ENCODE data around the gene MGST1.
A peak's percentile ranks its signal among the peaks of the same experiment; 100 is the strongest.

The MGST1 gene

DNA sequence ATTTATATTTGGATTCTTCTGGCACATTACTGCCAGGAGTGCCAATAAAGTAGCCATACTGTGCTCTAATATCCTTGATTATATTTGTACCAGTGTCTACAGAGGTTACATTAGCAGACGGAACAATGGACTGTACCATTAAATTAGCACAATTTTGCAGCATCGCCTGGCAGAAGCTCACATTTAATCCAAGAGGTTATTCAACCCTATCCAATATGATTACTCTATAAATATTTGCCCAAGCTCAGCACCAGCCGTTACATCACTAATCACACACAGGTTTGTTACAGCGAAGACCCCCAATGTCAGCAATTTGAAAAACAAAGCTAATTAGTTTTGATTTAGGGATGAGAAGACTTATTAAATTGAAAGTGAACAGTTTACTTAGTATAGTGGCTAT lies 16.9 kb upstream of the MGST1 start:
- TF ChIP-seq, protein P1, sequence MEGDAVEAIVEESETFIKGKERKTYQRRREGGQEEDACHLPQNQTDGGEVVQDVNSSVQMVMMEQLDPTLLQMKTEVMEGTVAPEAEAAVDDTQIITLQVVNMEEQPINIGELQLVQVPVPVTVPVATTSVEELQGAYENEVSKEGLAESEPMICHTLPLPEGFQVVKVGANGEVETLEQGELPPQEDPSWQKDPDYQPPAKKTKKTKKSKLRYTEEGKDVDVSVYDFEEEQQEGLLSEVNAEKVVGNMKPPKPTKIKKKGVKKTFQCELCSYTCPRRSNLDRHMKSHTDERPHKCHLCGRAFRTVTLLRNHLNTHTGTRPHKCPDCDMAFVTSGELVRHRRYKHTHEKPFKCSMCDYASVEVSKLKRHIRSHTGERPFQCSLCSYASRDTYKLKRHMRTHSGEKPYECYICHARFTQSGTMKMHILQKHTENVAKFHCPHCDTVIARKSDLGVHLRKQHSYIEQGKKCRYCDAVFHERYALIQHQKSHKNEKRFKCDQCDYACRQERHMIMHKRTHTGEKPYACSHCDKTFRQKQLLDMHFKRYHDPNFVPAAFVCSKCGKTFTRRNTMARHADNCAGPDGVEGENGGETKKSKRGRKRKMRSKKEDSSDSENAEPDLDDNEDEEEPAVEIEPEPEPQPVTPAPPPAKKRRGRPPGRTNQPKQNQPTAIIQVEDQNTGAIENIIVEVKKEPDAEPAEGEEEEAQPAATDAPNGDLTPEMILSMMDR (IDR thresholded peaks at IDR 0.05): no peak
- TF ChIP-seq ZFX (IDR thresholded peaks at IDR 0.05; ENCODE audit: borderline replicate concordance): no peak
- H3K27ac ChIP-seq: peak overlapping the region; percentile 58

DNA sequence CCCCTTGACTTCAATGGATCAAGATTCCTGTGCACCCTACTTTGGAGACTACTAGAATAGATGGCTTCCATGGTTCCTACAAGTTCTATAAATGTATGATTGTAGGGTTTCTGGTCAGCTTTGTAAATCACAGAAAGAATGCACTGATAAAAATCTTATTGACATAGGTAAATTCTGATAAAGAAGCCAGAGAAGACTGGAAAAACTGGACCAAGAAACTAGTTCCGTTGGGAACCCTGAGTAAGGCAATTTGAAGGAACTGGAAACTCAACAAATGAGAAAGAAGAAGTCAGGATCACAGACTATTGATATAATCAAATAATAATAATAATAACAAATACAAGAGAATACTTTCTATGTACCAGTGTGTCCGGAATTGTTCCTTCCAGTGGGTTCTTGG lies 15.4 kb upstream of the MGST1 start:
- no peak for TF ChIP-seq ZFX (IDR thresholded peaks at IDR 0.05; ENCODE audit: borderline replicate concordance)
- TF ChIP-seq, protein P1 (IDR thresholded peaks at IDR 0.05): no peak
- H3K27ac ChIP-seq: peak overlapping the region; percentile 58

DNA sequence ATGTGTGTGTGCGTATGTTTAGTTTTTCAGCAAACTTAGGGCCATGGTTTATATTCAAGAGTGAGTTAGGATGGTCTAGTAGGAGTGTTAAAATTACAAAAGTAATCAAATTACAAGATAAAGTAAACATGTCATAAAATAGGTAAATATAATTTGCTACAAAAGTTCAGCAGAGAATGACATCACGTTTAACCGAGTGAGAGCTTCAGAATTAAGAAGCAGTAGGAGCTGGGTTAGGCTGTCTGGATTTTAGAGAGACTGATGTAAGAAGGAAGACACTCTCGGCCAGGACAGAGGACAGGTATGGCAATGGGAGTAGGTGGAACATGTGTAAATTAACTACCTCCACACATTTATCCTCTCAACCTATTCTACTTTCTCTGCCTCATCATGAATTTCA lies 11.6 kb upstream of the MGST1 start:
- peak overlapping the region; percentile 38 for H3K27ac ChIP-seq
- TF ChIP-seq, protein P1 (IDR thresholded peaks at IDR 0.05): no peak
- TF ChIP-seq ZFX (IDR thresholded peaks at IDR 0.05; ENCODE audit: borderline replicate concordance): no peak

DNA sequence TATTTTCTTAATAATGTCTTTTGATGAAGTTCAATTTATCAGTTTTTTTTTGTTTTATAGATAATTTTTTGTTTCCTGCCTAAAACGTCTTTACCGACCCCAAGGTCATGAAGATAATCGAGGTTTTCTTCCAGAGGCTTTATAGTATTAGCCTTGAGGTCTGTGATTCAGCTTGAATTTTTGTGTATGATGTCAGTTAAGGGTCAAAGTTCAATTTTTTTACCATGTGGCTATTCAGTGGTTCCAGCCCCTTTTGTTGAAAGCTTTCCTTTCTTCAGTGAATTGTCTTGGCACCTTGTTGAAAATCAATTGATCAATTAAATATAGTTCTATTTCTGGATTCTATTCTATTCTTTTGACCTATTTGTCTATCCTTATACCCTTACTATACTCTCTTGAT lies 3.2 kb upstream of the MGST1 start:
- TF ChIP-seq, protein P1 (IDR thresholded peaks at IDR 0.05): no peak
- TF ChIP-seq ZFX (IDR thresholded peaks at IDR 0.05; ENCODE audit: borderline replicate concordance): no peak
- H3K27ac ChIP-seq: no peak overlapping the region

DNA sequence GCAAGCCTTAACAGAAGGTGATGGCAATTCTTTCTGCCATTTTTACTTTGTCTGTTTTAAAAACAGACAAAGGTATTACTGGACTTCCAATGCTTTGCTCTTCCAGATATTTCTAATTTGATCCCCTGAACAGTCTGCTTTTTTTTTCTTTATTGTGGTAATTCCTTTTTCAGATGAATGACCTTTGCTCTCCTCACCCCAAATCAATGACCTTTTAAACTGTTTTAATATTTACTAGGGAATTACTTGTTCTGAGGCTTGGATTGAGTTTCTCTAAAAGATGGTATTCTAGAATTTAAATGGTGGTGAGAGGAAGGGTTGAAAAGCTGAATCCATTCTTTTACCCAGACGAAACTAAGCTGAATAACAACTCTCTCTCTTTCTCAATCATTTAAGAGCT lies 2.3 kb upstream of the MGST1 start:
- TF ChIP-seq ZFX (IDR thresholded peaks at IDR 0.05; ENCODE audit: borderline replicate concordance): no peak
- TF ChIP-seq, protein P1 (IDR thresholded peaks at IDR 0.05): no peak
- no peak overlapping the region for H3K27ac ChIP-seq

DNA sequence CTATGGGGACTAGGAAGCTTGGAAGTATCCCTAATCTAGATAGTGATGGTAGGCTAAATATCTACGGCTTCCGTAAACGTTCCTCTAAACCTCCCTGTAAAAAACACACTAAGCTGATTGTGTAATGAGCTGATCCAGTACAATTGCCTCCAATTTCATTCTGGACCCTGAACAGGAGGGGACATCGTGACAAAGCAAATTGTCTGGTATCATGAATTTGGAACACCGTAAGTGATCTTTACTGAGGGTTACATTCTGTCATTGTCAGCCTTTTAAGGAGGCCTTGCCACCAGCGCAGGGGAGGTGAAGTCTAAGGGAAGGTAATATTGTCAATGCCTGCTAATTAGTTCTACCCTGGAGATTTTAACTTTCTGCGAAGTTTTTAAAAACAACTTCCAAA lies 487 bp upstream of the MGST1 start:
- H3K27ac ChIP-seq: peak overlapping the region; percentile 64
- TF ChIP-seq, protein P1 (IDR thresholded peaks at IDR 0.05): no peak
- TF ChIP-seq ZFX (IDR thresholded peaks at IDR 0.05; ENCODE audit: borderline replicate concordance): no peak

DNA sequence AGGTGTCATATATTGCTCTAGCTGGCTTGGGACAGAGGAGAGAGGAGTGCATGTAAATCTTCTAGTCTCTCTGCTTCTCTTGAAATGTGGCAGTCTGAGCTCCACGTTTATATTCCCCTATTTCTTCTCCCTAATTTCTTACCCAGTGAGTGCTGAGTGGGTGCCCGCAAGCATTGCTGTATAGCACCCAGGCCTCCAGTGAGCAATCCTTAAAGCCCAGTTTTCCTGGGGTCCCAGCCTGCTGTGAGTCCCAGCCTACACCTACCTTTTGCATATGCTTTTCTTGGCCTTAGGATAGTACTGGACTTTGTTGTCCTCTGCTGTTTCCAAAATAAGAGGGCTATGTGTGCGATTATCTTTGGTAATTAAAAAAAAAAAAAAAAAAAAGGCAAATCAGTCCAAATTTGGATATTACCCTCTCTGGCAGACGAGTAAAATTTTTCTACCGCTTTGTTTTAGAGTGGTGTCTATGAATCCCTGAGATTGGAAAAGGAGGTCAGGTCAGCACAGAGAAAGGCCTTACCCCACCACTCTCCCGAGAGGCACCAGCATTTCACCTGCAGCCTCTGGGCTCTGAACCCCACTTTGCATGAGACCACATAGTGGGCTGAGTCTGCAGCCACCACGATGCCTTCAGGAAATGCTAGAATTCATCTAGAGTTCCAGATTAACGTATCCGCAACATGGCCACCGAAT lies 1.1 kb downstream of the MGST1 start:
- no peak for TF ChIP-seq ZFX (IDR thresholded peaks at IDR 0.05; ENCODE audit: borderline replicate concordance)
- TF ChIP-seq, protein P1 (IDR thresholded peaks at IDR 0.05): no peak
- peak overlapping the region; percentile 64 for H3K27ac ChIP-seq

Data from 22Rv1 (cell line).